ENCODE measurements around the gene SMO.
"Not testable (repeated sequence)": the region's sequence is repeated elsewhere in the genome, so short reads cannot be mapped to it uniquely, and the experiment has no call there.

SMO gene

DNA sequence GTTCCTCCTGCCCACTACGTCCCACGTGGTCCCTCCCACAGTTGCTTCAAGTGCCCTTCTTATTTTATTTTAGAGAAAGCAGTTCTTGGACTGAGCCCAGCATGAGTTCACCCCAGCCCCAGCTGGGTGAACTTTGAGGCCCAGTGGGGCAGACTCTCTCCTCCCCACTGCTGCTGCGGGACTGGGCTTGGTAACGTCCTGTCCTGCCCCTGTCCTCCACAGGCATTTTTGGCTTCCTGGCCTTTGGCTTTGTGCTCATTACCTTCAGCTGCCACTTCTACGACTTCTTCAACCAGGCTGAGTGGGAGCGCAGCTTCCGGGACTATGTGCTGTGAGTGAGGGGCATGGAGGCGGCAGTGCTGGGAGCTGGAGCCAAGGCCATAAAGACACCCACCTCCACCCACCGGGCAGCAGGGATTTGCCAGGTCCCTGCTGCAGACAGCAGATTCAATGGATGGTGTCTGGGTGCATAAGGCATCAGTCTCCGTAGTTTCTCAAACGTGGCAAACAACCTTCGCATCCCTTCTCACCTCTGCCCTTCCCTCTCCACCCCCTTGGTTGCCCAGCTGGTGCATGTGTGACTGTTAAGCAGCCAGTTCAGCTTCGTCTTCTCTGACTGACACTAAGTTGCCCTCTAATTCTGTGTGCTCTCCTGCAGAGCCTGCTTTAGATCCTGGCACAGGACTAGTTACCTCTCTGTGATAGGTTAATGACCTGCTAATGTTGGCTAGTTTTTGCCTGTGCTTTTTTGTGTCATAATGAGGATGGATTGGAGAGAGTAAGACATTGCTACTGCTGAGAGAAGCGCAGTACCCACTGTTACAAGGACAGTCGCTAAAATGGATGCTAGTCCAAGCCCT, 20.9 kb downstream of the SMO start:
- DNase-seq (ENCODE audit: low read depth, low spot score) = no peak

DNA sequence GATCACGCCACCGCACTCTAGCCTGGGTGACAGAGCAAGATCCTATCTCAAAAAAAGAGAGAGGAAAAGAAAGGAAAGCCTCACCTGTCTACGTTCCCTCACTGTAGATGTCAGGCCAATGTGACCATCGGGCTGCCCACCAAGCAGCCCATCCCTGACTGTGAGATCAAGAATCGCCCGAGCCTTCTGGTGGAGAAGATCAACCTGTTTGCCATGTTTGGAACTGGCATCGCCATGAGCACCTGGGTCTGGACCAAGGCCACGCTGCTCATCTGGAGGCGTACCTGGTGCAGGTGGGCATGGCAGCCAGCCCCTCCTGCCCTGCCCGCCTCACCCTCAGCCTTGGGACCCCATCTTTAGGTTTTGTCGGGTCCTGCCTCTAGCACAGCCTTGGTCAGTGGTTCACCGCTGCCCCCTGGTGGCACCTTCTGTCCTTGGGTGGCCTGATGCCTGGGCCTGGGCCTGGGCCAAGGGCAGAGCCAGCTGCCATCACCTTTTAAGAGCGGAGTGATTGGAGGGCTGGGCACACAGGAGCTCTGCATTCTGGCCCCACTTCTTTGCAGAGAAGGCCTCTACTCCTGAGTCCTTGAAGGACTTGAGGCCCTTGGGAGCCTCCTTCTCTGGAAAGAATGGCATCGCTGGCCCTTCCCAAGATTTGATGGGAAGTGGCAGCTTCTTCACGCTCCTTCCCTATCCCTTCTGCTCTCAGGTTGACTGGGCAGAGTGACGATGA, 22.0 kb downstream of the SMO start:
- peak; percentile 84 for DNase-seq (ENCODE audit: low read depth, low spot score)

DNA sequence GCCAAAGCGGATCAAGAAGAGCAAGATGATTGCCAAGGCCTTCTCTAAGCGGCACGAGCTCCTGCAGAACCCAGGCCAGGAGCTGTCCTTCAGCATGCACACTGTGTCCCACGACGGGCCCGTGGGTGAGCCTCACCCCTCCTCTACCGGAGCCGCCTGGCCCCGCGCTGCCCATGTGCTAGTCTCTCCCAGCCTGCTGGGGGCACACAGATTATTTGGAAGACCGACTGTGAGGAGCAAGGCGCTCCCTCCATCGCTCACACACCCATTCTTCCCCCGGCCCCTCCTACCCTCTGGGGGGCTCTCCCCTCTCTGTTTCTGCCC, 22.5 kb downstream of the SMO start:
- DNase-seq (ENCODE audit: low read depth, low spot score) = no peak

DNA sequence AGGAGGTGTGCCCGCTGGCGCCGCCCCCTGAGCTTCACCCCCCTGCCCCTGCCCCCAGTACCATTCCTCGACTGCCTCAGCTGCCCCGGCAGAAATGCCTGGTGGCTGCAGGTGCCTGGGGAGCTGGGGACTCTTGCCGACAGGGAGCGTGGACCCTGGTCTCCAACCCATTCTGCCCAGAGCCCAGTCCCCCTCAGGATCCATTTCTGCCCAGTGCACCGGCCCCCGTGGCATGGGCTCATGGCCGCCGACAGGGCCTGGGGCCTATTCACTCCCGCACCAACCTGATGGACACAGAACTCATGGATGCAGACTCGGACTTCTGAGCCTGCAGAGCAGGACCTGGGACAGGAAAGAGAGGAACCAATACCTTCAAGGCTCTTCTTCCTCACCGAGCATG, 23.7 kb downstream of the SMO start:
- DNase-seq (ENCODE audit: low read depth, low spot score) = no peak

DNA sequence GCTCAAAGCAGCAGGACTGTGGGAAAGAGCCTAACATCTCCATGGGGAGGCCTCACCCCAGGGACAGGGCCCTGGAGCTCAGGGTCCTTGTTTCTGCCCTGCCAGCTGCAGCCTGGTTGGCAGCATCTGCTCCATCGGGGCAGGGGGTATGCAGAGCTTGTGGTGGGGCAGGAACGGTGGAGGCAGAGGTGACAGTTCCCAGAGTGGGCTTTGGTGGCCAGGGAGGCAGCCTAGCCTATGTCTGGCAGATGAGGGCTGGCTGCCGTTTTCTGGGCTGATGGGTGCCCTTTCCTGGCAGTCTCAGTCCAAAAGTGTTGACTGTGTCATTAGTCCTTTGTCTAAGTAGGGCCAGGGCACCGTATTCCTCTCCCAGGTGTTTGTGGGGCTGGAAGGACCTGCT, 24.2 kb downstream of the SMO start:
- no peak for DNase-seq (ENCODE audit: low read depth, low spot score)

DNA sequence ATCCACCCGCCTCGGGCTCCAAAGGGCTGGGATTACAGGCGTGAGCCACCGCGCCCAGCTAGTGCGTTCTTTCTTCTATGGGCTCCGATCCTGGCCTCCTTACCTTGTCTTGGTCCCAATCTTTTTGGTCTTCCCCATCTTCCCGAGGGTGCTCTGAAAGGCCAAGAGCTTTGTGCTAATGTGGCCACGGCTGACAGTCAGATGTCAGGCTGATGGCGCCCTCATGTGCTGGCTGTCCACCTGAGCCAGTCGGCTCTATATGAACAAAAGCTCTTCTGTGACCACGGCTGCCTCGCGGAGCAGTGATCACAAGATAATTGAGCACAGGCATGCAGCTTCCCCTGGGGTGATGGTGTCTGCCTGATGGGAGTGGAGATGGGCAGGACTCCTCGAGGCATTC, 25.4 kb downstream of the SMO start:
- no peak for DNase-seq (ENCODE audit: low read depth, low spot score)

DNA sequence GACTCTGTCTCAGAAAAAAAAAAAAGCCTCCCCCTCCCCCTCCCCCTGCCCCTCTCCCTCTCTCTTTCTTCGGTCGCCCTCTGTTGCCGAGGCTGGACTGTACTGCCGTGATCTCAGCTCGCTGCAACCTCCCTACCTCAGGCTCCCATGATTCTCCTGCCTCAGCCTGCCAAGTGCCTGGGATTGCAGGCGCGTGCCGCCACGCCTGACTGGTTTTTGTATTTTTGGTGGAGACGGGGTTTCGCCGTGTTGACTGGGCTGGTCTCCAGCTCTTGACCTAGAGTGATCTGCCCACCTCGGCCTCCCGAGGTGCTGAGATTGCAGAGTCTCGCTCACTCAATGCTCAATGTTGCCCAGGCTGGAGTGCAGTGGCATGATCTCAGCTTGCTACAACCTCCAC, 27.3 kb downstream of the SMO start:
- DNase-seq (ENCODE audit: low read depth, low spot score) = not testable (repeated sequence)

DNA sequence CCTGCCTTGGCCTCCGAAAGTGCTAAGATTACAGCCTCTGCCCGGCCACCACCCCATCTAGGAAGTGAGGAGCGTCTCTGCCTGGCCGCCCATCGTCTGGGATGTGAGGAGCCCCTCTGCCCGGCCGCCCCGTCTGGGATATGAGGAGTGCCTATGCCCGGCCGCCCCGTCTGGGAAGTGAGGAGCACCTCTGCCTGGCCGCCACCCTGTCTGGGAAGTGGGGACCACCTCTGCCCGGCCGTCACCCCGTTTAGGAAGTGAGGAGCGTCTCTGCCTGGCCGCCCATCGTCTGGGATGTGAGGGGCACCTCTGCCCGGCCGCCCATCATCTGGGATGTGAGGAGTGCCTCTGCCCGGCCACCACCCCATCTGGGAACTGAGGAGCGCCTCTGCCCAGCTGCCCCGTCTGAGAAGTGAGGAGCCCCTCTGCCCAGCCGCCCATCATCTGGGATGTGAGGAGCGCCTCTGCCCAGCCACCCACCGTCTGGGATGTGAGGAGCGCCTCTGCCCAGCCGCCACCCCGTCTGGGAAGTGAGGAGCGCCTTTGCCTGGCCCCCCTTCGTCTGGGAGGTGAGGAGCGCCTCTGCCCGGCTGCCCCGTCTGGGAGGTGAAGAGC, 27.8 kb downstream of the SMO start:
- not testable (repeated sequence) for DNase-seq (ENCODE audit: low read depth, low spot score)

DNA sequence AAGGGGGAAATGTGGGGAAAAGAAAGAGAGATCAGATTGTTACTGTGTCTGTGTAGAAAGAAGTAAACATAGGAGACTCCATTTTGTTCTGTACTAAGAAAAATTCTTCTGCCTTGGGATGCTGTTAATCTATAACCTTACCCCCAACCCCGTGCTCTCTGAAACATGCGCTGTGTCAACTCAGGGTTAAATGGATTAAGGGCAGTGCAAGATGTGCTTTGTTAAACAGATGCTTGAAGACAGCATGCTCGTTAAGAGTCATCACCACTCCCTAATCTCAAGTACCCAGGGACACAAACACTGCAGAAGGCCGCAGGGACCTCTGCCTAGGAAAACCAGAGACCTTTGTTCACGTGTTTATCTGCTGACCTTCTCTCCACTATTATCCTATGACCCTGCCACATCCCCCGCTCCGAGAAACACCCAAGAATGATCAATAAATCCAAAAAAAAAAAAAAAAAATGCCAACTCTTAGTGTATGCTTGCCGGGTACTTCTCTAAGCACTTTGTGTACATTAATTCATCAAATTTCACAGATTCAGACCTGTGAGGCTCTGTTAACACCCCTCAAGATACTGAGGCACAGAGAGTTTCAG, 28.5 kb downstream of the SMO start:
- not testable (repeated sequence) for DNase-seq (ENCODE audit: low read depth, low spot score)

DNA sequence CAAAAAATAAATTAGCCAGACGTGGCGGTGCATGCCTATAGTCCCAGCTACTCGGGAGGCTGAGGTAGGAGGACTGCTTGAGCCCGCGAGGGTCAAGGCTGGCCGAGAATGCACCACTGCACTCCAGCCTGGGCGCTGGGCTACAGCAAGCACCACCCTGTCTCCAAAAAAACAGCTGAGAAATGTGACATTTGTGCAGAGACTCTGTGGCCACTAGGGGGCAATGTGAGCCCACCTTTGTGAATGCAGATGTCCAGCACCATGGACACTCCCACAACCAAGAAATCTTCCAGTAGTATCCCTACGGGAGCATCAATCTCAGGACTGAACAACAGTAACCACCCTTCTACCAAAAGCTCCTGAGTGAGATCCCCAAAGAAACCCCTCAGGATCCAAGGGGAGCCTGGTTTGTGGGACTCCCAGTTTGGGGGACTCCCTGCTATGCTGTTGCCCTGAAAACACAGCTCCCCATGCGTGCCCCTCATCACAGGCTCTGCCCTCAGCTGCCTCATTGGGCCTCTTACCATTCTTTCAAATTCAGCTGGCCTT, 30.2 kb downstream of the SMO start:
- peak; percentile 90 for DNase-seq (ENCODE audit: low read depth, low spot score)

DNA sequence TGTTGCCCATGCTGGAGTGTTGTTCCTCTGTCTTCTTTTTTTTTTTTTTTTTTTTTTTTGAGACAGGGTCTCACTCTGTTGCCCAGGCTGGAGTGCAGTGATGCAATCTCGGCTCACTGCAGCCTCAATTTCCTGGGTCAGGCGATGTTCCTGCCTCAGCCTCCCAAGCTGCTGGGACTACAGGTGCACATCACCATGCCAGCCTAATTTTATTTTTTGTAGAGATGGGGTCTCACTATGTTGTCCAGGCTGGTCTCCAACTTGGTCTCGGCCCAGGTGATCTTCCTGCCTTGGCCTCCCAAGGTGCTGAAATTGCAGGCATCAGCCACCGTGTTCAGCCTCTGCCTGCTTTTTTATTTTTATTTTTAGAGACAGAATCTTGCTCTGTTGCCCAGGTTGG, 30.7 kb downstream of the SMO start:
- not testable (repeated sequence) for DNase-seq (ENCODE audit: low read depth, low spot score)

DNA sequence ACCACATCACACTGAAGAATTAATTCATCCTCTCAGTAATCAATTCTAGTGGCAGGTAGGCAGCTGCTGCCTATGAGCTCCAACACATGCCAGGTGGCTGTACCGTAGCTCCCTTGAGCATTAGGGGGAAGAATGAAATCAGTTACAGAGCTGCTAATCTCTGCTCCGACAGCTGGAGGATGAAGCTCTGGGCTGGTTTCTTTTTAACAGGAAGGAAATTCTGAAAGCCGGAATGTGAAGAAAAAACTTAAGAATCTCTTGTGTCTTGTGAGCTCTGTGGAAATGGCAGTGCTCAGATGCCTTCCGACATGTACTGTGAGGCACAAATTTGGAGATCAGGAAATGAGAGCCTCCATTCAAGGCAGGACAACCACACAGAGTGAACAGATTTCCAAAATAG, 33.6 kb downstream of the SMO start:
- DNase-seq (ENCODE audit: low read depth, low spot score) = no peak

DNA sequence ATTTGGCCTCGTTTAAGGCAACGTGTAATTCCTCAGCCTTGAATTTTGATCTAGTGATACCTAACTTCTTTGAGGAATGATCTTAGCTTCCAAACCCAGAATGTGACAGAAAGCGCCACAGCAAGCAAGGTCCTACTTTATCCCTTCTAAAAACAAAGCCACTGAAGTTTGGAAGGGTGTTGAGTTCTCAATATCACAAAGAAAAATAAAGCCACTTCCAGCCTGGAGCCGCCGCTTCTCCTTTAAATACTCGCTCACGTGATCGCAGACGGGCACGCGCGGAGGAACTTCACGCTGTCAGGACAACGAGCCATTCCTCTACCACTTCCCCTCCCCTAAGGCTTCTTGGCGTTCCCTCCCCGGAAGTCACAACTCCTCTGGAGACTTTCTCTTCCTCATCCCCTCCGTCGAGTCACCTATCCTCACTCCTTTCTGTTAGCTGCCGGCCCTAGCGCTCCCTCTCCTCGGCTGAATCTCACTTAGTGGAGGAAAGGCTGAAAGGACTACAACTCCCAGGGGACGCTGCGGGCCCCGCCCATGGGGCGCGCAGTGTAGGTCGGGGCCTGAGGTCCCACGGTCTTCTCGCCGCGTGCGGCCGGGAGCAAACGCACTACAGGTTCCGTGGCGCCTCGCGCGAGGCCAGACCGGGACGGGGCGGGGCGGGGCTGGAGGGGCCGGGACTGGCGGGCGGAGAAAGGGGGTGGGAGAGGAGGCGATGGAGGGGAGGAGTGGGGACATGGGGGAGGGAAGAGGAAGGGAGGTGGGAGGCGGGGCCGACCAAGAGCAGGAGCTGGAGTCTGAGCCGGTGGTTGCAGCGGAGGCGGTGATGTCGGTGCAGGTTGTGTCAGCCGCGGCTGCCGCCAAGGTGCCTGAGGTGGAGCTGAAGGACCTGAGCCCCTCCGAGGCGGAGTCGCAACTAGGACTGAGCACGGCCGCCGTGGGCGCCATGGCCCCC, 36.1 kb downstream of the SMO start, which contains the start of gene AHCYL2:
AHCYL2 (plus strand) TSS at position 780 of the 955 bp plus-strand sequence.
- DNase-seq (ENCODE audit: low read depth, low spot score) = peak; percentile 100

DNA sequence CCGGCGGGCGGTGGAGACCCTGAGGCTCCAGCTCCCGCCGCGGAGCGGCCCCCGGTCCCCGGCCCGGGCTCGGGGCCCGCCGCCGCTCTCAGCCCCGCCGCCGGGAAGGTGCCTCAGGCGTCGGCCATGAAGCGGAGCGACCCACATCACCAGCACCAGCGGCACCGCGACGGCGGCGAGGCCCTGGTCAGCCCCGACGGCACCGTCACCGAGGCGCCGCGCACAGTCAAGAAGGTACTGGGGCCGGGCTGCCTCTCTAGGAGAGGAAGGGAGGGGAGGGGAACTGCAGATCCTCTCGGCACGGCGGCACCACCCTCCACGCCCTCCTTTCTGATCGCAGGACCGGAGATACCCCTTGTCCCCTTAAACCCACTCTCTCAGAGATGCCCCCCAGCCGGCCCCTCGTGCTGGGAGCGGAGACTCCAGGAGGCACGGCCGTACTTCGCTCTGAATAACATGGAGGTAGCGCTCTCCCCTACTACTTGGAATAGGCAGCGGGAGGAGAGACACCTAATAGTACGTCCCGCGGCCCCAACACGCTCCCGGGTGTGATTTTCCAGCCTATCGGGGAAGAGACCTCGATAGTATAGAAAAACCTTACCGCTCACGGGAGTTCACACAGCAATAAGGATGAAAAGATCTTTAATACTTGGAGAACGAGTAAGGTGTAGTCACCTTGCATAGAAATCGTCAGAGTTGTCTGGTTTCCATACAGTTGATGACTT, 36.9 kb downstream of the SMO start:
- DNase-seq (ENCODE audit: low read depth, low spot score) = peak; percentile 78

DNA sequence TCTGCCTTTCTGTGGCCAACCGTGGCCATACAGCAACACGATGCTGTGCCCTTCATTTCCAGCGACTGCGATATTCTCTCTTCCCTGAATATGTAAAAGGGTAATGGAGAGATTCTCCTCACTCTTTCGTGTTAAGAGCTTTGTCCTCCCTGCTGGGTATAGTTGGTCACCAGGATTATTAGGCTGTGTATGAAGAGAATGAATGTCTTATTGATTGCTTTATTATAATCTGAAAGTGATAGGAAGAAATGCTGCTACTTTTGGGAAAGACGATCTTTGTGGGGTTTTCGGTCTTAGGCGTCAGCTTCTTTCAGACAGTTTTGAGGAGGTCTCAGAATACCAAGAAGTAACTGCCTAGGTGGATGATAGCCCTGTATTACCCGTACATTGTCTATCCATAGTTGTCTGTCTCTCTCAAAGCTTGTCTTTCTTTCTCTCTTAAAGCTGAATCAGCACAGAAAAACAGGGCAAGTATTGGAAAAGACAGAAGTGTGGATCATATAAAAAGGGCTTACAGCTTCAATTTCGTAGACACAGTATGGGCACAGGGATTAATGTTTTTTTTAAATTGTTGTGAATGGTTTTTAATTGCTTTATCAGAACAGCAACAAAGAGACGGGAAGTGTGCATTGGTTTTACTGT, 37.6 kb downstream of the SMO start:
- DNase-seq (ENCODE audit: low read depth, low spot score) = no peak

DNA sequence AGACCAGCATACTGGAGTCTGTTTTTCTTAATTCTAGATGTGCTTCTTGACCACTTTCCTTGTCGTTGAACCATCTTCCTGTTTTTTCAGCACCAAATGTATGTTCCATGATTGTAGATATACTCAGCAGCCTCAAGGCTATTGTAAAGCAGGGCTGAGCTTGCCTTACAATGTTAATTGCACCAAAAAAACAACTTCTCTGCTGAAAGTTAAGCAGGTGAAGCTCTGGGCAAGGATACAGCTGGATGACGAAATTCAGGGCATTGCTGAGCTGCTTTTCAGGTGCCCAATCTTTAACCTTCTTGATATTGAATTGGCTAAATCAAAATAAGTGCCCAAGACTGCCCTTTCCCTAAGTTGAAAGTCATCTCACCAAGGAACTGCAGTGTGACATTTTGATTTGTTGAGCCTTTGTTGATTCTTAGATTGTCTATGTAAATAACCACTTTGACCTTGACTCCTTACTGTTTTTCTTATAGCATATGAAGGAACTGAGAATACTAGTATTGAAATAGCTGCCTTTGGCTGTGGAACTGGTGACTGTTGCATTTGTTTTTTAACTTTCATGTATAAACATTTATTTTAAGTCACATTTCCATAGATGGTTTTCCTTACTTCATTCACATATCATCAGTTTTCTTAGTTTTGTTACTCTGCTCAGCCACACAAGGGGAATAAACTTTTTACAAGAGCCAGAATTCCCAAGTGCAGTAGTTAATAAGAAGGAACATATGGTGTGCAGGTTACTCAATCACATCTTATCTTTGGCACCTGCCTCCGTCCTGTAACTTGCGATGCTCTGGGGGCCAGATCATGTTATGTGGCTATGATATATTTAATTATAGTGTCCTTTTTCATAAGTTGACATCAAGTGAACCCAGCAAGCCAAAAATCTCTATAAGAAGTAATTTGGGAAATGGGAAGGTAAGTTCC, 39.5 kb downstream of the SMO start:
- DNase-seq (ENCODE audit: low read depth, low spot score) = no peak

DNA sequence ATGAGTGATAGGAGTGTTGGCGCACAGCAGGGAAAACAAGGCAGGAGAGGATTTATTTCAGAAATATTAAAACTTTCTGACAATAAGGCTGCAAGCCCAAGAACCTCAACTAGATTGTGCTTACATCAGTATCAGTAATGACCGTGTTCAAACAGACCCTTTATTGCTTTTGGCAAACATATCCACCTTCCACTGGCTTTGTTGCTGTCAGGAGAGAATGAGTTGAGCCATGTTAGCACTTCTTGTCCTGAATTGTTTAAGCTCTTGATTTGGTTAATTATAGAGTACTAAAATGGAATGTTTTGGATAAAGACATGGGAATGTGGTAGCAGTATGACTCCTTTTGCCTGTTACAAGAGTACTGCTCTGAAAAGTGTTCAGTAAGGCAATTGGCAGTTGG, 40.2 kb downstream of the SMO start:
- peak; percentile 75 for DNase-seq (ENCODE audit: low read depth, low spot score)

DNA sequence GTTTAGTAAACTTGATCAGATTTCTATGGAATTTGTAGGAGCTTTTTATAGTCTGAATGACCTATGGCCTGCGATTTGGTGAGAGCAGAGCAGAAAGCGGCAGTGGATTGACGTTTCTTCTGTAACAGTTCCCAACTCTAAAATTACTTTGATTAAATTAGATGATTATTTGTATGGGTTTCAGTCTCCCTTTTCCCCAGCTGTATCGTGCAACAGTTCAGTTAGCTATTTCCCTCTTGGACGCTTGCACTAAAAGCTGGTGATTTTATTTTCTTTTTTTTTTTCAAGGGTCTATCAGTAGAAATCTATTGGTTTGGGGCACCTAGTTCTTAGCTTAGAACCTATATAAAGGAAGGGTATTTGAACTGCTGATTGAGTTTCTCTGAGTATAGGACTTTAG, 43.2 kb downstream of the SMO start:
- DNase-seq (ENCODE audit: low read depth, low spot score) = no peak

DNA sequence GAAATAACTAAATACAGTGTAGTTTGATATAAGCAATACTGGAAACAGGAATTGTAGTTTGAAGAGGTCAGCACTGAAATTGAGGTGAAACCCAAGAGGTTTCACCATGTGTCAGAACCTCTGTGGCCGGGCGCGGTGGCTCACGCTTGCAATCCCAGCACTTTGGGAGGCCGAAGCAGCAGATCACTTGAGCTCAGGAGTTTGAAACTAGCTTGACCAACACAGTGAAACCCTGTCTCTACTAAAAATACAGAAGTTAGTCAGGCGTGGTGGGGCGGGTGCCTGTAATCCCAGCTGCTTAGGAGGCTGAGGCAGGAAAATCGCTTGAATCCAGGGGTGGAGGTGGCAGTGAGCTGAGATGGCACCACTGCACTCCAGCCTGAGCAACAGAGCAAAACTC, 50.1 kb downstream of the SMO start:
- DNase-seq (ENCODE audit: low read depth, low spot score) = no peak

All from astrocyte of the hippocampus (primary cell).